Neural cell (in vitro differentiated cells): Measurements from ENCODE around the gene SSTR1. TPM values are rescaled to one million over a fixed set of nuclear protein-coding genes. Genes with fewer than 3 reads are reported as not detected.

Experiments
- H2AFZ ChIP-seq: fragments of 200-600, 300-800 bp; sonication (generic), shearing (Covaris generic); 2 replicates; pipeline ENCODE4 v1.6.0; 2014; ENCODE audit warnings: low read depth, mild to moderate bottlenecking, antibody characterized with exemption, low read length, moderate library complexity
- H3F3A ChIP-seq: fragments of 200-600 bp; shearing (Covaris generic); 2 replicates; pipeline ENCODE4 v1.6.1; 2016; ENCODE audit warnings: mild to moderate bottlenecking, moderate library complexity, mixed read lengths, antibody characterized with exemption, low read length; ENCODE audit not compliant: insufficient read depth, poor library complexity, severe bottlenecking
- H3K27ac ChIP-seq: fragments of 200-600, 300-800 bp; sonication (generic), shearing (Covaris generic); 2 replicates; pipeline ENCODE4 v1.5.1; 2014; ENCODE audit warnings: mild to moderate bottlenecking, low read length, moderate library complexity
- H3K27me3 ChIP-seq: fragments of 300-800, 200-600 bp; sonication (generic), shearing (Covaris generic); 2 replicates; pipeline ENCODE4 v1.6.0; 2014; ENCODE audit warnings: mild to moderate bottlenecking, low read depth, low read length, moderate library complexity; ENCODE audit not compliant: insufficient read depth
- H3K36me3 ChIP-seq: fragments of 300-800, 200-600 bp; sonication (generic), shearing (Covaris generic); 2 replicates; pipeline ENCODE4 v1.5.1; 2014; ENCODE audit warnings: mild to moderate bottlenecking, antibody characterized with exemption, low read length, moderate library complexity; ENCODE audit not compliant: insufficient read depth
- H3K4me2 ChIP-seq: fragments of 300-800, 200-600 bp; sonication (generic), shearing (Covaris generic); 2 replicates; pipeline ENCODE4 v1.6.0; 2014; ENCODE audit warnings: mild to moderate bottlenecking, low read length
- H3K4me3 ChIP-seq: fragments of 300-800, 200-600 bp; sonication (generic), shearing (Covaris generic); 2 replicates; pipeline ENCODE4 v1.5.1; 2014; ENCODE audit warnings: mild to moderate bottlenecking, low read length, moderate library complexity
- H3K79me2 ChIP-seq: fragments of 200-600 bp; shearing (Covaris generic); replicated peaks from 2 replicates; pipeline ENCODE4 v1.6.0; 2014; ENCODE audit warnings: mild to moderate bottlenecking, low read length, moderate library complexity; ENCODE audit not compliant: insufficient read depth
- H3K9ac ChIP-seq: fragments of 300-800, 200-600 bp; sonication (generic), shearing (Covaris generic); 2 replicates; pipeline ENCODE4 v1.6.1; 2016; ENCODE audit warnings: mild to moderate bottlenecking, low read length, mixed read lengths
- H3K9me2 ChIP-seq: fragments of 200-600 bp; shearing (Covaris generic); 2 replicates; pipeline ENCODE4 v1.6.1; 2016; ENCODE audit warnings: mild to moderate bottlenecking, low read length, mixed read lengths; ENCODE audit not compliant: insufficient read depth
- H3K9me3 ChIP-seq: fragments of 200-600, 300-800 bp; sonication (generic), shearing (Covaris generic); 2 replicates; pipeline ENCODE4 v1.6.1; 2016; ENCODE audit warnings: mild to moderate bottlenecking, mixed run types, low read length, moderate library complexity, mixed read lengths
- H4K20me1 ChIP-seq: fragments of 200-600 bp; shearing (Covaris generic); 2 replicates; pipeline ENCODE4 v1.6.1; 2016; ENCODE audit warnings: mild to moderate bottlenecking, mixed run types; ENCODE audit not compliant: insufficient read depth
- EP300 ChIP-seq: fragments of 450-650 bp; conservative IDR thresholded peaks from 2 replicates; pipeline ENCODE4 v1.6.1; 2014; ENCODE audit warnings: antibody characterized with exemption, mild to moderate bottlenecking, moderate library complexity; ENCODE audit not compliant: poor library complexity, severe bottlenecking
- EZH2 ChIP-seq: fragments of 200-600, 300-800 bp; shearing (Covaris generic), sonication (generic); IDR thresholded peaks from 2 replicates; pipeline ENCODE4 v1.6.1; 2014; ENCODE audit warnings: antibody characterized with exemption, low read length, borderline replicate concordance, mild to moderate bottlenecking; ENCODE audit not compliant: insufficient read depth, poor library complexity, severe bottlenecking
- MXI1 ChIP-seq: fragments of 450-650 bp; conservative IDR thresholded peaks from 2 replicates; pipeline ENCODE4 v1.6.1; 2014; ENCODE audit warnings: antibody characterized with exemption, mild to moderate bottlenecking; ENCODE audit not compliant: poor library complexity, severe bottlenecking
- POLR2AphosphoS5 ChIP-seq: IDR thresholded peaks from 2 replicates; pipeline ENCODE4 v1.6.1; 2012
- RAD21 ChIP-seq: fragments of 450-650 bp; conservative IDR thresholded peaks from 2 replicates; pipeline ENCODE4 v1.6.1; 2014; ENCODE audit warnings: antibody characterized with exemption, mild to moderate bottlenecking, moderate library complexity
- REST ChIP-seq: IDR thresholded peaks from 2 replicates; pipeline ENCODE4 v1.6.1; 2012; ENCODE audit warnings: borderline replicate concordance
- SMC3 ChIP-seq: fragments of 450-650 bp; conservative IDR thresholded peaks from 2 replicates; pipeline ENCODE4 v1.6.1; 2014; ENCODE audit warnings: antibody characterized with exemption, mild to moderate bottlenecking, moderate library complexity; ENCODE audit not compliant: poor library complexity
- TAF1 ChIP-seq: IDR thresholded peaks from 2 replicates; pipeline ENCODE4 v1.6.1; 2012; ENCODE audit warnings: low read depth
- polyA plus RNA-seq: library from polyadenylated mRNA; depleted of rRNA; stranded (reverse); fragments of >200 nt; gene quantifications from 2 replicates; pipeline ENCODE4 v1.2.3, GENCODE V29; 2014
- TF ChIP-seq, protein P1 (sequence below): fragments of 450-650 bp; IDR thresholded peaks from 2 replicates; pipeline ENCODE4 v1.5.1; 2014; ENCODE audit warnings: antibody characterized with exemption, mild to moderate bottlenecking, moderate library complexity; ENCODE audit not compliant: poor library complexity, severe bottlenecking

Gene SSTR1
- polyA plus RNA-seq, 1 donor from 2014 or later = 2.4 TPM

DNA sequence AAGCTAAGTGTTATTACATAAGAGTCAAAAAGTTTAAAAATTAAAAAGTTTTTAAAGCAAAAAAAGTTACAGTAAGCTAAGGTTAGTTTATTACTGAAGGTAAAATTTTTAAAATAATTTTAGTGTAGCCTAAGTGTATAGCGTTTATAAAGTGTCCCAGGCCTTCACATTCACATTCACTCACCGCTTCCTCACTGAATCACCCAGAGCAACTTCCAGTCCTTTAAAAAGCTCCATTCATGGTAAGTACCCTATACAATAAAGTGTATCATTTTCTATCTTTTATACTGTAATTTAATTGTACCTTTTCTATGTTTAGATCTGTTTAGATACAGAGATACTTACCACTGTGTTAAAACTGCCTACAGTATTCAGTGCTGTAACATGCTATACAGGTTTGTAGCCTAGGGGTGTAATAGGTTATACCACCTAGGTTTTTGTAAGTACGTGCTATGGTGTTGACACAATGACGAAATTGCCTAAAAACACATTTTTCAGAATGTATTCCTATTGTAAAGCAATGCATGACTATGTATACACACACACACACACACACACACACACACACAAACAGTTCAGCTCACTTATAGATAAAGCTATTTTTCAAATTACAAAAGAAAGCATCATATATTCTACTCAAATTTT is 44.5 kb downstream of the SSTR1 start:
- Histone ChIP-seq H3K27ac (no peak overlapping the region), H3K27me3 (peaks cover 41% of the 10 kb centered on the region), H3F3A (no peaks in the 10 kb centered on the region), H3K4me2 (no peak overlapping the region), H3K79me2 (no peaks in the 10 kb centered on the region), H3K36me3 (no peaks in the 10 kb centered on the region), H2AFZ (no peak overlapping the region), H4K20me1 (no peaks in the 10 kb centered on the region), H3K9ac (no peak overlapping the region), H3K9me2 (no peaks in the 10 kb centered on the region), H3K4me3 (no peak overlapping the region), H3K9me3 (peaks cover 20% of the 10 kb centered on the region)
- TF ChIP-seq RAD21 = no peak
- no peak for TF ChIP-seq REST
- TF ChIP-seq TAF1 = no peak
- TF ChIP-seq EZH2 = no peak
- no peak for TF ChIP-seq SMC3
- no peak for TF ChIP-seq EP300
- no peak for TF ChIP-seq MXI1
- TF ChIP-seq, protein P1, sequence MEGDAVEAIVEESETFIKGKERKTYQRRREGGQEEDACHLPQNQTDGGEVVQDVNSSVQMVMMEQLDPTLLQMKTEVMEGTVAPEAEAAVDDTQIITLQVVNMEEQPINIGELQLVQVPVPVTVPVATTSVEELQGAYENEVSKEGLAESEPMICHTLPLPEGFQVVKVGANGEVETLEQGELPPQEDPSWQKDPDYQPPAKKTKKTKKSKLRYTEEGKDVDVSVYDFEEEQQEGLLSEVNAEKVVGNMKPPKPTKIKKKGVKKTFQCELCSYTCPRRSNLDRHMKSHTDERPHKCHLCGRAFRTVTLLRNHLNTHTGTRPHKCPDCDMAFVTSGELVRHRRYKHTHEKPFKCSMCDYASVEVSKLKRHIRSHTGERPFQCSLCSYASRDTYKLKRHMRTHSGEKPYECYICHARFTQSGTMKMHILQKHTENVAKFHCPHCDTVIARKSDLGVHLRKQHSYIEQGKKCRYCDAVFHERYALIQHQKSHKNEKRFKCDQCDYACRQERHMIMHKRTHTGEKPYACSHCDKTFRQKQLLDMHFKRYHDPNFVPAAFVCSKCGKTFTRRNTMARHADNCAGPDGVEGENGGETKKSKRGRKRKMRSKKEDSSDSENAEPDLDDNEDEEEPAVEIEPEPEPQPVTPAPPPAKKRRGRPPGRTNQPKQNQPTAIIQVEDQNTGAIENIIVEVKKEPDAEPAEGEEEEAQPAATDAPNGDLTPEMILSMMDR = no peak
- no peak for TF ChIP-seq POLR2AphosphoS5

- H3F3A ChIP-seq = no peaks in the 10 kb centered on the region
- no peaks in the 10 kb centered on the region for H4K20me1 ChIP-seq
- no peak overlapping the region for H3K9ac ChIP-seq
- peaks cover 20% of the 10 kb centered on the region for H3K9me3 ChIP-seq
- H3K36me3 ChIP-seq = no peaks in the 10 kb centered on the region
- peaks cover 41% of the 10 kb centered on the region for H3K27me3 ChIP-seq
- no peak overlapping the region for H3K4me2 ChIP-seq
- TF ChIP-seq REST = no peak
- TF ChIP-seq SMC3 = no peak
- no peak for TF ChIP-seq TAF1
- TF ChIP-seq EP300 = no peak
- TF ChIP-seq EZH2 = no peak
- TF ChIP-seq, protein P1 = no peak
- no peak for TF ChIP-seq RAD21
- TF ChIP-seq MXI1 = no peak
- no peak for TF ChIP-seq POLR2AphosphoS5
- H2AFZ ChIP-seq = no peak overlapping the region
- no peaks in the 10 kb centered on the region for H3K79me2 ChIP-seq
- no peak overlapping the region for H3K27ac ChIP-seq
- no peak overlapping the region for H3K4me3 ChIP-seq
- H3K9me2 ChIP-seq = no peaks in the 10 kb centered on the region
Observed at GRCh38 chr14:38253676-38254075, 46.0 kb downstream of the SSTR1 start.
